Loucy (cell line): ENCODE measurements around the gene WARS2.

Source experiments
- H2AFZ ChIP-seq: fragments of 200-600 bp; sonication (generic); 2 replicates; pipeline ENCODE4 v1.6.0; 2016; ENCODE audit warnings: antibody characterized with exemption, mild to moderate bottlenecking, low read length, moderate library complexity
- H3F3A ChIP-seq: fragments of 200-600 bp; 2 replicates; pipeline ENCODE4 v1.6.0; 2016; ENCODE audit warnings: antibody characterized with exemption, low read depth, mild to moderate bottlenecking
- H3K27me3 ChIP-seq: fragments of 200-600 bp; sonication (generic); 2 replicates; pipeline ENCODE4 v1.6.1; 2014; ENCODE audit warnings: low read length, mild to moderate bottlenecking; ENCODE audit not compliant: insufficient read depth, poor library complexity, severe bottlenecking
- H3K36me3 ChIP-seq: fragments of 200-600 bp; sonication (generic); 2 replicates; pipeline ENCODE4 v1.6.1; 2016; ENCODE audit warnings: low read length; ENCODE audit not compliant: insufficient read depth
- H3K4me1 ChIP-seq: fragments of 200-600 bp; sonication (generic); 2 replicates; pipeline ENCODE4 v1.5.1; 2014; ENCODE audit warnings: low read length, mild to moderate bottlenecking; ENCODE audit not compliant: insufficient read depth, poor library complexity, severe bottlenecking
- H3K4me2 ChIP-seq: fragments of 200-600 bp; sonication (generic); 2 replicates; pipeline ENCODE4 v1.6.0; 2014; ENCODE audit warnings: antibody characterized with exemption, low read length, low read depth, mild to moderate bottlenecking; ENCODE audit not compliant: poor library complexity, severe bottlenecking
- H3K4me3 ChIP-seq: fragments of 200-600 bp; sonication (generic); 2 replicates; pipeline ENCODE4 v1.5.1; 2014; ENCODE audit warnings: low read length, mild to moderate bottlenecking, mixed read lengths; ENCODE audit not compliant: poor library complexity, severe bottlenecking
- H3K79me2 ChIP-seq: fragments of 200-600 bp; sonication (generic); 2 replicates; pipeline ENCODE4 v1.6.1; 2014; ENCODE audit warnings: low read length; ENCODE audit not compliant: insufficient read depth
- H3K9ac ChIP-seq: fragments of 200-600 bp; sonication (generic); 2 replicates; pipeline ENCODE4 v1.6.0; 2014; ENCODE audit warnings: mild to moderate bottlenecking, low read depth, low read length, moderate library complexity; ENCODE audit not compliant: poor library complexity, severe bottlenecking
- H3K9me2 ChIP-seq: fragments of 200-600 bp; sonication (generic); replicated peaks from 2 replicates; pipeline ENCODE4 v1.6.1; 2016; ENCODE audit warnings: low read depth, low read length, mixed read lengths
- H3K9me3 ChIP-seq: fragments of 200-600 bp; sonication (generic); 2 replicates; pipeline ENCODE4 v1.6.1; 2014; ENCODE audit warnings: mild to moderate bottlenecking, antibody characterized with exemption, low read length, low read depth; ENCODE audit not compliant: insufficient read depth
- H4K20me1 ChIP-seq: fragments of 200-600 bp; sonication (generic); 2 replicates; pipeline ENCODE4 v1.6.0; 2014; ENCODE audit warnings: antibody characterized with exemption, low read length, mild to moderate bottlenecking; ENCODE audit not compliant: insufficient read depth, poor library complexity, severe bottlenecking
- EZH2phosphoT487 ChIP-seq: fragments of 200-600 bp; IDR thresholded peaks from 2 replicates; pipeline ENCODE4 v1.6.1; 2018; ENCODE audit warnings: antibody characterized with exemption, mild to moderate bottlenecking, moderate library complexity, borderline replicate concordance
- TF ChIP-seq, protein P1 (sequence below): fragments of 200-600 bp; sonication (generic); conservative IDR thresholded peaks from 2 replicates; pipeline ENCODE4 v1.5.1; 2014; ENCODE audit warnings: mild to moderate bottlenecking, antibody characterized with exemption, low read length

Gene WARS2

DNA sequence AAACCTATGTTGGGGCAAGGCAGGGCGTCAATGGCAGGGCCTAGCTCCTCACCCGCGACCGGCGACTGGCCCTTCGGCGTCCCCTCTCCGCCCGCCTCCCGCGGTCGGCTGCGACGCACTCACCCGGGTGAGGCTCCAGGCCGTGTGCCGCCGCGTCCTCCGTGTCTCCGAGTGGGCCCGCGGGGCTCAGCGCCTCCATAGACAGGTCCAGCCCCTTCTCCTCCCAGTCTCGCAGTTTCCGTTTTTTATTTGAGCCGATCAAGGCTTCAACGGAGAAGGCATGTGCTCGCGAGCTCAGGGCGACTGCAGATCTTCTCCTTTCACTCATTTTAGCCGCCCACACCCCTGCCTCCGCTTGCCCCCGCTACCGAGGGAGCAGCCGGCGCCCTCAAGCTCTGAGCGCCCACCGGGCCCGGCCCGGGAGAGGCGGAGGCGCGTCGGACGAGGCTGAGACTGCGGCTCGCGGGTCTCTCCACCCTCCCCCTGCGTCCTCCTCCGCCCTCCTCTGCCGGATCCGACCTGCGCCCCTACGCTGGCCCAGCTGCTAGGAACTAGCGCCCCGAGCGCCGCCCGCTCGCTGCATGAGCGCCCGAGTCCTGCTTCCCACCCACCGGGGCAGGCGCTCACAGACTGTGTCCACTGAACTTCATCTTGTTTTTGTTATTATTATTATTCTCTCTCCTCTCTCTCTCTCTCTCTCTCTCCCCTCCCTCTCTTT, 152.8 kb downstream of the WARS2 start:
- Histone ChIP-seq H3K9me2 (no peaks in the 10 kb centered on the region), H3K9ac (no peak overlapping the region), H3F3A (no peaks in the 10 kb centered on the region), H3K9me3 (no peaks in the 10 kb centered on the region; the same call in 1 of the 2 replicates), H3K79me2 (no peaks in the 10 kb centered on the region), H3K27me3 (no peaks in the 10 kb centered on the region), H3K4me3 (no peak overlapping the region), H3K4me2 (no peak overlapping the region), H4K20me1 (no peaks in the 10 kb centered on the region), H2AFZ (no peak overlapping the region), H3K36me3 (no peaks in the 10 kb centered on the region), H3K4me1 (no peaks in the 10 kb centered on the region)
- TF ChIP-seq EZH2phosphoT487, result no peak

DNA sequence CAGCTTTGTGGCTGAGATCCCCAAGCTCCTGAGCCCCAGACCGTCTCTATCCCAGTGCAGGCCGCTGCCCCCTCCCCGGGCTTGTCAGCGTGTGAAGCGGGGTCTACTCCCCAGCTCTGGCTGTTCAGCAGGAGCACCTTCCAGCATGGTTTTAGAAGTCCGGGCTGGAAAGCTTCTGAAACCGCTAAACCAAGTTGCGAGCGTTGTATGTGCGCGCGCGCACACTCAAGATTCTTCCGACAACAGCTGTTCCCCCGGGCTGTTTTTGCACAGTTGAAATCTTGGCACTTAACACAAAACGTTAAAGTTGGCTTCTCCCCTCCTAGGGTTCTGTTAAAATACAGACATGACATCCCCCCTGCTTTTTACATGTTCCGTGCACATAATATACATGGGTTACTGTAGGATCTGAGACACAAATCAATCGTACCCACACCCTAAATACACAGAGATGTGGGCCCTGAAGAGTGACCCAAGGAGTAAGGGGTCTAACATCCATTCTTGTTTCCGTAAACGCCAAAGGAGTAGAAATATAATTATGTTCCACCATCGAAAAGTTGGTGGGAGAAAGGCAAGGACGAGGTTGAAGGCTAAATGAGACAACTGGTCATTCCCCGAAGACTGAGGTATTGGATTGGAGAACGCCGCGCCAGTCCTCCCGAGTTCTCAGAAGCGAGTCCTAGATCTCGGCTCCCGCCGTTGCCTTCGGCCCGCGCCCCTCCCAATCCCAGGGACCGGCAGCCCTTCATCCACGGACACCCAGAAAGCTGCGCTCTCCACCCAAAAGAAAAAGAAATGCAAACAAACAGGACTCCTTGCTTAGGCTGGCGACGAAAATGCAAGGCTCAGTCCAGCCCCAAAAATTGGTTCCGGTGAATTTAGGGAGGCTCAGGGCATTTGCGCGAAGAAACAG, 153.6 kb downstream of the WARS2 start:
- Histone ChIP-seq H3K4me1 (no peaks in the 10 kb centered on the region), H3K4me2 (no peak overlapping the region), H3K9me3 (no peaks in the 10 kb centered on the region; the same call in 1 of the 2 replicates), H3F3A (no peaks in the 10 kb centered on the region), H3K4me3 (no peak overlapping the region), H2AFZ (no peak overlapping the region), H3K79me2 (no peaks in the 10 kb centered on the region), H3K36me3 (no peaks in the 10 kb centered on the region), H4K20me1 (no peaks in the 10 kb centered on the region), H3K9me2 (no peaks in the 10 kb centered on the region), H3K9ac (no peak overlapping the region), H3K27me3 (no peaks in the 10 kb centered on the region)
- TF ChIP-seq, protein P1, sequence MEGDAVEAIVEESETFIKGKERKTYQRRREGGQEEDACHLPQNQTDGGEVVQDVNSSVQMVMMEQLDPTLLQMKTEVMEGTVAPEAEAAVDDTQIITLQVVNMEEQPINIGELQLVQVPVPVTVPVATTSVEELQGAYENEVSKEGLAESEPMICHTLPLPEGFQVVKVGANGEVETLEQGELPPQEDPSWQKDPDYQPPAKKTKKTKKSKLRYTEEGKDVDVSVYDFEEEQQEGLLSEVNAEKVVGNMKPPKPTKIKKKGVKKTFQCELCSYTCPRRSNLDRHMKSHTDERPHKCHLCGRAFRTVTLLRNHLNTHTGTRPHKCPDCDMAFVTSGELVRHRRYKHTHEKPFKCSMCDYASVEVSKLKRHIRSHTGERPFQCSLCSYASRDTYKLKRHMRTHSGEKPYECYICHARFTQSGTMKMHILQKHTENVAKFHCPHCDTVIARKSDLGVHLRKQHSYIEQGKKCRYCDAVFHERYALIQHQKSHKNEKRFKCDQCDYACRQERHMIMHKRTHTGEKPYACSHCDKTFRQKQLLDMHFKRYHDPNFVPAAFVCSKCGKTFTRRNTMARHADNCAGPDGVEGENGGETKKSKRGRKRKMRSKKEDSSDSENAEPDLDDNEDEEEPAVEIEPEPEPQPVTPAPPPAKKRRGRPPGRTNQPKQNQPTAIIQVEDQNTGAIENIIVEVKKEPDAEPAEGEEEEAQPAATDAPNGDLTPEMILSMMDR, result no peak
- no peak for TF ChIP-seq EZH2phosphoT487

DNA sequence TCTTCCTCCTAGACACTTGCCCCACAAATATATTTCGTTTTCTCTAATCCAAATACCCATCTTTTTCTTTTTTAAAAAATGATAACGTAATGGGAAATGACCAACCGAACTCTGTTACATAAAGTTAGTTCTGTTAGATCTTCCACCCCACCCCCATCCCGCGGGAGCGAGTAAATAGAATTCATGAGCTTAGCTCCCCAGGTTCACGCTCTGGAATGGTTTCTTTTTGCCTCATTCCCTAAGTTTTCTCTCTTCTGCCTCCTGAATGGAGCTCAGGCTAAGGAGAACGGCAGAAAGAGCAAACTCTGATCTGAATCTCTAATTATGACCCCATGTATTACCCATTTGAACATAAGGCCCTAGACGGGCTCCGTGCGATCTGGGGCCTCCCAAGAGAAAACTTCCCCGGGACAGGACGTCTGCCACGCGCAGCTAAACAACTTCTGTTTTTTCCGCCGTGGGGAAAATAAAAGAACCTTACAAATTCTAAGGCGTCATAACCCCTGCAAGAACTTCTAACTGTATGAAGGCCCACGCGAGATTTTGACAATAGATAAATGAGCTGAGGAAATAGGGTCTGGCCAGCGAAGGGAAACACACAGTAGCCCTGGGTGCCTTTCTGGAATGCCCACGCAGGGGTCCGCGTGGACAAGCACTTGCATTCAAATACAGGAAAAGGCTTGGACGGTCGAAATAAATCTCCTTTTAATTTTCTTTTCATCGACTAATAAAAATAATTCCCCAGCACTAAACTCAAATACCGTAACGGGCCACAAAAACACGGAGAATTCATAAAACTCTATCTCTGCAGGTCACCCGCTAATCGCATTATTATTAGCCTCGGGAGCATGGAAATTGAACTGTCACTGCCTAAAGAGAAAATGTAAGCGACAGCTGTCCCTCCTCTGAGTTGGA, 154.6 kb downstream of the WARS2 start:
- H3F3A ChIP-seq, result no peaks in the 10 kb centered on the region
- H3K4me1 ChIP-seq, result no peaks in the 10 kb centered on the region
- no peaks in the 10 kb centered on the region for H3K79me2 ChIP-seq
- H3K9me3 ChIP-seq, result no peaks in the 10 kb centered on the region; the same call in 1 of the 2 replicates
- no peaks in the 10 kb centered on the region for H3K9me2 ChIP-seq
- TF ChIP-seq EZH2phosphoT487, result no peak
- TF ChIP-seq, protein P1, result no peak
- H3K36me3 ChIP-seq, result no peaks in the 10 kb centered on the region
- no peaks in the 10 kb centered on the region for H3K27me3 ChIP-seq
- H3K9ac ChIP-seq, result no peak overlapping the region
- H4K20me1 ChIP-seq, result no peaks in the 10 kb centered on the region
- H2AFZ ChIP-seq, result no peak overlapping the region
- H3K4me3 ChIP-seq, result no peak overlapping the region
- no peak overlapping the region for H3K4me2 ChIP-seq
